DND-41 (cell line): ENCODE results near the gene HERC4.
"Not testable (repeated sequence)": the region's sequence is repeated elsewhere in the genome, so short reads cannot be mapped to it uniquely, and the experiment has no call there.

Experiments
- EZH2 ChIP-seq: IDR thresholded peaks from 3 replicates; pipeline ENCODE4 v1.6.1; 2012; ENCODE audit warnings: borderline replicate concordance, low read depth, mild to moderate bottlenecking, moderate library complexity, low read length, inconsistent platforms; ENCODE audit not compliant: severe bottlenecking
- TF ChIP-seq, protein P1 (sequence below): IDR thresholded peaks from 2 replicates; pipeline ENCODE4 v1.5.1; 2012; ENCODE audit warnings: borderline replicate concordance, low read length, moderate library complexity, mild to moderate bottlenecking; ENCODE audit not compliant: poor library complexity, severe bottlenecking; ENCODE audit errors: extremely low read depth

DNA sequence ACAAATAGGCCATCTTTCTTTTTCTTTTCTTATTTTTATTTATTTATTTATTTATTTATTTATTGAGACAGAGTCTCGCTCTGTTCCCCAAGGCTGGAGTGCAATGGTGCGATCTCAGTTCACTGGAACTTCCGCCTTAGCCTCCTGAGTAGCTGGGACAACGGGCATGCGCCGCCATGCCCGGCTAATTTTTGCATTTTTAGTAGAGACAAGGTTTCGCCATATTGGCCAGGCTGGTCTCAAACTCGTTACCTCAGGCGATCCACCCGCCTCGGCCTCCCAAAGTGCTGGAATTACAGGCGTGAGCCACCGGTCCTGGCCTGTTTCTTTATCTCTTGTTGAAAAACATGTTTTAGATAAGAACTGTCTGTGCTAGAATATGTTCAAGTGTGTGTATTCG lies 998 bp upstream of the HERC4 start:
- TF ChIP-seq, protein P1, sequence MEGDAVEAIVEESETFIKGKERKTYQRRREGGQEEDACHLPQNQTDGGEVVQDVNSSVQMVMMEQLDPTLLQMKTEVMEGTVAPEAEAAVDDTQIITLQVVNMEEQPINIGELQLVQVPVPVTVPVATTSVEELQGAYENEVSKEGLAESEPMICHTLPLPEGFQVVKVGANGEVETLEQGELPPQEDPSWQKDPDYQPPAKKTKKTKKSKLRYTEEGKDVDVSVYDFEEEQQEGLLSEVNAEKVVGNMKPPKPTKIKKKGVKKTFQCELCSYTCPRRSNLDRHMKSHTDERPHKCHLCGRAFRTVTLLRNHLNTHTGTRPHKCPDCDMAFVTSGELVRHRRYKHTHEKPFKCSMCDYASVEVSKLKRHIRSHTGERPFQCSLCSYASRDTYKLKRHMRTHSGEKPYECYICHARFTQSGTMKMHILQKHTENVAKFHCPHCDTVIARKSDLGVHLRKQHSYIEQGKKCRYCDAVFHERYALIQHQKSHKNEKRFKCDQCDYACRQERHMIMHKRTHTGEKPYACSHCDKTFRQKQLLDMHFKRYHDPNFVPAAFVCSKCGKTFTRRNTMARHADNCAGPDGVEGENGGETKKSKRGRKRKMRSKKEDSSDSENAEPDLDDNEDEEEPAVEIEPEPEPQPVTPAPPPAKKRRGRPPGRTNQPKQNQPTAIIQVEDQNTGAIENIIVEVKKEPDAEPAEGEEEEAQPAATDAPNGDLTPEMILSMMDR = not testable (repeated sequence)
- not testable (repeated sequence) for TF ChIP-seq EZH2
